Measurements from ENCODE around the gene TSFM. TPM values are rescaled to one million over a fixed set of nuclear protein-coding genes. Genes with fewer than 3 reads are reported as not detected.

The TSFM gene
- total and polyA plus RNA-seq, 2 of the 13 experiments (the other 11 are each of a cell fraction or from before 2014, with no cell fraction given), result 29.8 to 68.3 TPM

GRCh38 chr12:57829025-57829777 is 46.6 kb downstream of the TSFM start:
- ChIA-PET CTCF (ENCODE audit: low intra/inter-chr PET ratio, low total read pairs) (interaction anchor here (3.9 kb wide), 1 partner anchor 75 kb away, joined by 165 read pairs; no protein-coding TSS in a partner anchor), POLR2A (interaction anchor here (1.1 kb wide), 1 partner anchor 17 kb away, joined by 3 read pairs; no protein-coding TSS in a partner anchor)
- in situ Hi-C loops (cut with HindIII; ENCODE audit: extremely low pct_ligation_motif_present, low pct_unique_long_range_greater_than_20kb) (no loop called here), intact Hi-C loops (cut with micrococcal nuclease; ENCODE audit: unreplicated experiment) (no loop called here)
- no peaks in the 10 kb centered on the region for H3K27me3 ChIP-seq (ENCODE audit: control insufficient read depth in 1 of 2, insufficient read depth in 2 of 2, low read length in 2 of 2)
- H3K9ac ChIP-seq (ENCODE audit: insufficient read depth, low read depth, low read length), result no peak overlapping the region
- H3K4me3 ChIP-seq (replicated peaks in 1 of 3; ENCODE audit: insufficient read depth in 1 of 3, low read depth in 2 of 3, low read length in 3 of 3), result no peak overlapping the region
- H3K4me1 ChIP-seq (ENCODE audit: insufficient read depth, low read length), result peaks cover 18% of the 10 kb centered on the region
- H4K20me1 ChIP-seq (ENCODE audit: insufficient read depth, low read length), result peaks cover 66% of the 10 kb centered on the region
- peaks cover 34 to 61% of the 10 kb centered on the region in 2 experiments for H3K36me3 ChIP-seq (replicated peaks in 1 of 2; ENCODE audit: control insufficient read depth in 1 of 2, insufficient read depth in 2 of 2, low read length in 2 of 2)
- no peak overlapping the region for H3K27ac ChIP-seq (ENCODE audit: extremely low read length, insufficient read depth, low read length)
- peaks cover 44% of the 10 kb centered on the region for H3K79me2 ChIP-seq (ENCODE audit: insufficient read depth, low read length)
- BruUV-seq (replicated peaks), result no TSS peak
- no peak overlapping the region for H2AFZ ChIP-seq (ENCODE audit: low read length)
- 97% methylated on average over 10 of the region's 10 CpGs for WGBS (ENCODE audit: low lambda C conversion rate)
- FAIRE-seq (no peak), ATAC-seq (no peak), DNase-seq (ENCODE audit: low spot score) (no peak)
- H3K9me3 ChIP-seq (ENCODE audit: low read length), result no peaks in the 10 kb centered on the region
- no peak overlapping the region for H3K4me2 ChIP-seq (ENCODE audit: low read depth, low read length)
- TF ChIP-seq ATF3 (CRISPR knock-in tag; IDR thresholded peaks at IDR 0.05) (no peak), MAZ (IDR thresholded peaks at IDR 0.05; ENCODE audit: borderline replicate concordance, low read depth, low read length) (no peak), MAZ (CRISPR knock-in tag; IDR thresholded peaks at IDR 0.05; ENCODE audit: low read depth) (no peak), ZBTB8A (CRISPR knock-in tag; IDR thresholded peaks at IDR 0.05; ENCODE audit: borderline replicate concordance, low read depth) (no peak), ZNF570 (CRISPR knock-in tag; IDR thresholded peaks at IDR 0.05; ENCODE audit: borderline replicate concordance) (no peak), ARNTL (CRISPR knock-in tag; IDR thresholded peaks at IDR 0.05) (no peak), ZBTB34 (CRISPR knock-in tag; IDR thresholded peaks at IDR 0.05) (no peak), ZMAT5 (CRISPR knock-in tag; IDR thresholded peaks at IDR 0.05; ENCODE audit: borderline replicate concordance, low read depth) (no peak), ZNF770 (CRISPR knock-in tag; IDR thresholded peaks at IDR 0.05) (no peak), ZNF792 (CRISPR knock-in tag; IDR thresholded peaks at IDR 0.05) (no peak), YEATS2 (CRISPR knock-in tag; IDR thresholded peaks at IDR 0.05; ENCODE audit: borderline replicate concordance) (no peak), ZNF180 (CRISPR knock-in tag; IDR thresholded peaks at IDR 0.05; ENCODE audit: borderline replicate concordance, low read depth) (no peak), POLR2AphosphoS2 (IDR thresholded peaks at IDR 0.05; ENCODE audit: low read depth, low read length) (no peak)
